Body of pancreas (tissue), 4 donors: ENCODE results near the gene CWH43. TPM values are rescaled to one million over a fixed set of nuclear protein-coding genes. Genes with fewer than 3 reads are reported as not detected.

ENCODE experiments used
- ATAC-seq: fragments of 150-250 bp; one replicate; pipeline ENCODE4 v1.9.1; 2016
- DNase-seq, 4 donors: peaks; one replicate each; pipeline ENCODE4 v3.0.0-alpha.2; 2019
- H3K27ac ChIP-seq, 4 donors: fragments of 200-600 bp; sonication (generic); 1 replicate in 3 of 4; 2 replicates in 1 of 4; pipeline versions ENCODE4 v1.5.1 to v1.6.1; 2016 to 2019; ENCODE audit warnings: mild to moderate bottlenecking in 1 of 4, mixed read lengths in 1 of 4, moderate library complexity in 1 of 4
- H3K27me3 ChIP-seq, 2 donors: fragments of 200-600 bp; sonication (generic); one replicate each; pipeline ENCODE4 v1.6.0; 2016; ENCODE audit warnings: mild to moderate bottlenecking in 1 of 2
- H3K36me3 ChIP-seq, 2 donors: fragments of 200-600 bp; sonication (generic); replicated peaks in 1 of 2; 2 replicates each; pipeline ENCODE4 v1.5.1; 2016; ENCODE audit warnings: low read depth in 2 of 2; ENCODE audit not compliant: insufficient read depth in 1 of 2
- H3K4me1 ChIP-seq: fragments of 200-600 bp; sonication (generic); one replicate; pipeline ENCODE4 v1.6.0; 2016
- H3K4me3 ChIP-seq, 2 donors: fragments of 200-600 bp; sonication (generic); 1 replicate in 1 of 2; 2 replicates in 1 of 2; pipeline ENCODE4 v1.5.1; 2016 to 2019
- H3K9me3 ChIP-seq, 3 donors: fragments of 200-600 bp; sonication (generic); 1 replicate in 2 of 3; 2 replicates in 1 of 3; pipeline ENCODE4 v1.5.1; 2016
- CTCF ChIP-seq, 7 experiments: fragments of 450-650 bp in 4 of 7; fragments of 200-600 bp in 3 of 7; sonication (generic) in 3 of 7; IDR thresholded peaks; one replicate each; pipeline ENCODE4 v1.5.1; 2016 to 2019; ENCODE audit warnings: antibody characterized with exemption in 7 of 7
- POLR2A ChIP-seq, 3 donors: fragments of 450-650 bp; IDR thresholded peaks; one replicate each; pipeline ENCODE4 v1.6.1; 2016; ENCODE audit warnings: antibody characterized with exemption in 3 of 3, mild to moderate bottlenecking in 2 of 3
- WGBS, 2 donors: methylation state at CpG; one replicate each; pipeline ENCODE4 v1.1.5; 2017; 5-methylcytosine and 5-hydroxymethylcytosine counted together
- intact Hi-C: fragments of 100-400 bp; cut with DNase I; formaldehyde crosslinking; loops from one replicate; pipeline ENCODE4 v1.15.1; 2023
- total RNA-seq, 2 donors: library from RNA; depleted of rRNA; stranded (reverse); fragments of >200 nt; gene quantifications; one replicate each; pipeline ENCODE4 v1.1.0, GENCODE V29; 2016

Gene CWH43
- total RNA-seq, 2 donors from 2014 or later: not detected

- Histone ChIP-seq H3K27ac (no peak overlapping the region), H3K4me1 (no peaks in the 10 kb centered on the region), H3K27me3 (no peaks in the 10 kb centered on the region), H3K9me3 (no peaks in the 10 kb centered on the region), H3K4me3 (no peak overlapping the region), H3K36me3 (no peaks in the 10 kb centered on the region)
- intact Hi-C loops: loop anchor here (5.0 kb wide), 1 partner anchor 385 kb away; no protein-coding TSS in a partner anchor
- no peak for TF ChIP-seq POLR2A (IDR thresholded peaks at IDR 0.05)
- no peak for TF ChIP-seq CTCF (IDR thresholded peaks at IDR 0.05)
- WGBS, 2 donors: 74 to 78% methylated on average over 5 of the region's 5 CpGs
- no peak for ATAC-seq
- no peak for DNase-seq
These were observed 23.4 kb upstream of the CWH43 start for GRCh38 chr4:48962636-48963035.

- peak; percentile 75 to 97 (median 95) for TF ChIP-seq CTCF (IDR thresholded peaks at IDR 0.05)
- no peak for TF ChIP-seq POLR2A (IDR thresholded peaks at IDR 0.05)
- H3K36me3 ChIP-seq: no peaks in the 10 kb centered on the region
- H3K4me1 ChIP-seq: no peaks in the 10 kb centered on the region
- ATAC-seq: peak; percentile 93
- 16 to 18% methylated on average over 5 of the region's 5 CpGs for WGBS, 2 donors
- no peak overlapping the region for H3K27ac ChIP-seq
- H3K27me3 ChIP-seq: no peaks in the 10 kb centered on the region
- DNase-seq: peak; percentile 74 to 82 (median 79)
- intact Hi-C loops: loop anchor here (5.0 kb wide), 1 partner anchor 386 kb away; no protein-coding TSS in a partner anchor
- H3K4me3 ChIP-seq: no peak overlapping the region
- H3K9me3 ChIP-seq: no peaks in the 10 kb centered on the region
These were observed 22.9 kb upstream of the CWH43 start for GRCh38 chr4:48963042-48963679.

- ATAC-seq: no peak
- Histone ChIP-seq H3K36me3 (no peaks in the 10 kb centered on the region), H3K27me3 (no peaks in the 10 kb centered on the region), H3K4me3 (no peak overlapping the region), H3K9me3 (no peaks in the 10 kb centered on the region), H3K27ac (no peak overlapping the region), H3K4me1 (no peaks in the 10 kb centered on the region)
- TF ChIP-seq POLR2A (IDR thresholded peaks at IDR 0.05) (no peak), CTCF (IDR thresholded peaks at IDR 0.05) (no peak)
- intact Hi-C loops: no loop called here
- DNase-seq: no peak
These were observed 19.0 kb upstream of the CWH43 start for GRCh38 chr4:48967101-48967500.

GRCh38 chr4:48967631-48968030 lies 18.4 kb upstream of the CWH43 start:
- H3K27me3 ChIP-seq: no peaks in the 10 kb centered on the region
- TF ChIP-seq POLR2A (IDR thresholded peaks at IDR 0.05): no peak
- no peak for TF ChIP-seq CTCF (IDR thresholded peaks at IDR 0.05)
- no peak overlapping the region for H3K4me3 ChIP-seq
- ATAC-seq (no peak), DNase-seq (no peak)
- WGBS, 2 donors: 94 to 100% methylated on average over 1 of the region's 1 CpG
- no peaks in the 10 kb centered on the region for H3K36me3 ChIP-seq
- H3K27ac ChIP-seq: no peak overlapping the region
- no peaks in the 10 kb centered on the region for H3K9me3 ChIP-seq
- intact Hi-C loops: no loop called here
- no peaks in the 10 kb centered on the region for H3K4me1 ChIP-seq

GRCh38 chr4:48968814-48969213 lies 17.3 kb upstream of the CWH43 start:
- Histone ChIP-seq H3K27me3 (no peaks in the 10 kb centered on the region), H3K27ac (no peak overlapping the region), H3K4me3 (no peak overlapping the region), H3K9me3 (no peaks in the 10 kb centered on the region), H3K4me1 (no peaks in the 10 kb centered on the region), H3K36me3 (no peaks in the 10 kb centered on the region)
- intact Hi-C loops: no loop called here
- TF ChIP-seq POLR2A (IDR thresholded peaks at IDR 0.05) (no peak), CTCF (IDR thresholded peaks at IDR 0.05) (no peak)
- no peak for DNase-seq
- ATAC-seq: no peak
- WGBS, 2 donors: 66 to 69% methylated on average over 4 of the region's 4 CpGs
